Measurements from ENCODE around the gene GALNT10. TPM values are rescaled to one million over a fixed set of nuclear protein-coding genes. Genes with fewer than 3 reads are reported as not detected.

The GALNT10 gene
- total RNA-seq, 1 donor from 2014 or later, result 178 TPM

DNA sequence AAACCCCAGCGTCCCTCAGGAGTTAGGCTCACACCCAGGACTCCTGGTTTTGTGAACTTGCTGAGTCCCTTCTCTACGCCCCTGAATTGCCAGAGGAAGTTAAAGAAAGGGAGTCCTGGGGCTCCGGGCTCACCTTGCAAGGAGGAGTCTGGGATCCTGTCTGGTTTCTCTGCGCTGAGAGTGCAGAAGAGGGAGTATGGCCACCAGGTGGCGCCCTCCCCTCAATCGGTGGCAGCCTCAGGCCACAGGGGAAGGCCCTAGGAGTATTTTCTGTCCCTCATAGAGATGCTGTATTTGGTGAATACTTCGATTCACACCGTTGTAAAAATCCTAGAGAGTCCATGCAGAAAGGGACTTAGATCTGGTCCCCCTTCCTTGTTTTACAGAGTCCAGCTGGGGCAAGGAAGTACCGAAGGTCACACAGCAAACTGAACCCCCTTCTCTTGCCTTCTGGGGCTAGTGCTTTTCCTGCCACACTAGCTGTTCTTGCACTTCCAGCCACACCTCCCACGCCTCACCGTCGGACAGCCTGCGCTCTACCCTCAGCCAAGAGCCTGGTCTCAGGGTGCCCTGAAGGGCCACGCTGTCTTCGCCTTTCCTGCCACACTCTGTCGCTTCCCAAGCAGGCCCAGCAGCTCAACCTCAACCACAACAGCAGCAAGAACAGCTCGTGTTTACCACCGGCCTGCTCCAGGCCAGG is 277.3 kb downstream of the GALNT10 start:
- TF ChIP-seq, protein P1, sequence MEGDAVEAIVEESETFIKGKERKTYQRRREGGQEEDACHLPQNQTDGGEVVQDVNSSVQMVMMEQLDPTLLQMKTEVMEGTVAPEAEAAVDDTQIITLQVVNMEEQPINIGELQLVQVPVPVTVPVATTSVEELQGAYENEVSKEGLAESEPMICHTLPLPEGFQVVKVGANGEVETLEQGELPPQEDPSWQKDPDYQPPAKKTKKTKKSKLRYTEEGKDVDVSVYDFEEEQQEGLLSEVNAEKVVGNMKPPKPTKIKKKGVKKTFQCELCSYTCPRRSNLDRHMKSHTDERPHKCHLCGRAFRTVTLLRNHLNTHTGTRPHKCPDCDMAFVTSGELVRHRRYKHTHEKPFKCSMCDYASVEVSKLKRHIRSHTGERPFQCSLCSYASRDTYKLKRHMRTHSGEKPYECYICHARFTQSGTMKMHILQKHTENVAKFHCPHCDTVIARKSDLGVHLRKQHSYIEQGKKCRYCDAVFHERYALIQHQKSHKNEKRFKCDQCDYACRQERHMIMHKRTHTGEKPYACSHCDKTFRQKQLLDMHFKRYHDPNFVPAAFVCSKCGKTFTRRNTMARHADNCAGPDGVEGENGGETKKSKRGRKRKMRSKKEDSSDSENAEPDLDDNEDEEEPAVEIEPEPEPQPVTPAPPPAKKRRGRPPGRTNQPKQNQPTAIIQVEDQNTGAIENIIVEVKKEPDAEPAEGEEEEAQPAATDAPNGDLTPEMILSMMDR (IDR thresholded peaks at IDR 0.05), result peak; percentile 95
- Mint-ChIP-seq H3K27me3 (ENCODE audit: unreplicated experiment) (peaks cover 48% of the 10 kb centered on the region), H3K9me3 (ENCODE audit: unreplicated experiment) (no peaks in the 10 kb centered on the region), H3K36me3 (ENCODE audit: unreplicated experiment) (peaks cover 3% of the 10 kb centered on the region), H3K4me1 (ENCODE audit: unreplicated experiment) (peaks cover 2% of the 10 kb centered on the region), H3K27ac (ENCODE audit: unreplicated experiment) (no peak overlapping the region), H3K4me3 (ENCODE audit: unreplicated experiment) (no peak overlapping the region)
- peak; percentile 91 for DNase-seq (ENCODE audit: extremely low spot score, unreplicated experiment)

DNA sequence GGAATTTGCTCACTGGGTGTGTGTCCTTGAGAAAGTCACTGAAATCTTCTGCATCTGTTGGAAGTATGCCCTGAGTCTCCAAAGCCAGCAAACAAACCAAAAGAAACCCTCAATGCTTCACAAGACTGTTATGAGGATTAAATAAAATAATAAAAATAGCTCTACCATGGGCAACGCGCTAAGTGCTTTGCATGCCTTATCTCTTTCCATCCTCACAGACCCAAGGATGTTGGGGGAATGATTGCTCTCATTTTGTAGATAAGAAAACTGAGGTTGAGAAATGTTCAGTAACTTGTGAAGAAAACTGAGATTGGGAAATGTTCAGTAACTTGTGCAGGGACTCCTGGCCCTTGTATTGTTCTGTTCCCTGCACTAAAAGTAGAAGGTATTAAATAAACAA is 279.6 kb downstream of the GALNT10 start:
- peaks cover 2% of the 10 kb centered on the region for H3K36me3 Mint-ChIP-seq (ENCODE audit: unreplicated experiment)
- H3K4me1 Mint-ChIP-seq (ENCODE audit: unreplicated experiment), result peaks cover 20% of the 10 kb centered on the region
- H3K4me3 Mint-ChIP-seq (ENCODE audit: unreplicated experiment), result no peak overlapping the region
- H3K27me3 Mint-ChIP-seq (ENCODE audit: unreplicated experiment), result peaks cover 72% of the 10 kb centered on the region
- no peak for DNase-seq (ENCODE audit: extremely low spot score, unreplicated experiment)
- TF ChIP-seq, protein P1 (IDR thresholded peaks at IDR 0.05), result no peak
- H3K9me3 Mint-ChIP-seq (ENCODE audit: unreplicated experiment), result no peaks in the 10 kb centered on the region
- no peak overlapping the region for H3K27ac Mint-ChIP-seq (ENCODE audit: unreplicated experiment)

Small RNA genes lying within 50 kb of the gene (microRNA-seq; reads per million reads assigned to microRNA genes)
- 20.8 reads per million, percentile 29 among the genes with 10 or more reads in this experiment for gene MIR1294 (ENCODE audit: unreplicated experiment)

Other genes starting within 250 kb of the GALNT10 start
- 31.0 and 35.6 TPM in 2 replicates for gene FAM114A2, start 151.8 kb upstream of the GALNT10 start, total RNA-seq
- 41.7 and 44.2 TPM in 2 replicates for gene MFAP3, start 151.8 kb upstream of the GALNT10 start, total RNA-seq